WTC11 (cell line): ENCODE results near the gene OR6J1. TPM values are rescaled to one million over a fixed set of nuclear protein-coding genes. Genes with fewer than 3 reads are reported as not detected.

Source experiments
- ATAC-seq: fragments of 200-7000 bp; cut with Tn5 transposase; 2 replicates; pipeline ENCODE4 v1.10.0; 2021; ENCODE audit warnings: mild to moderate bottlenecking, moderate library complexity
- CTCF ChIA-PET: fragments of 300-600 bp; sonication (Branson Sonifier 250); formaldehyde crosslinking; loops from one replicate; lab custom pipeline; 2021; ENCODE audit warnings: antibody characterized with exemption; lab: Charles Lee
- POLR2A ChIA-PET: fragments of 350-600 bp; sonication (Branson Sonifier 250); formaldehyde crosslinking; loops from one replicate; lab custom pipeline; 2021; ENCODE audit warnings: antibody characterized with exemption; lab: Charles Lee
- DNase-seq: peaks from one replicate; pipeline ENCODE4 v3.0.0; 2021; ENCODE audit warnings: low spot score
- H3K27ac Mint-ChIP-seq: 2 replicates; pipeline ENCODE4 v1.8.0; 2021; ENCODE audit warnings: mixed read lengths
- H3K27me3 Mint-ChIP-seq: 2 replicates; pipeline ENCODE4 v1.8.0; 2021; ENCODE audit warnings: low read depth, mild to moderate bottlenecking, moderate library complexity, mixed read lengths
- H3K36me3 Mint-ChIP-seq: 2 replicates; pipeline ENCODE4 v1.8.0; 2021; ENCODE audit warnings: mixed read lengths
- H3K4me1 Mint-ChIP-seq: 2 replicates; pipeline ENCODE4 v1.8.0; 2022; ENCODE audit warnings: mixed read lengths
- H3K4me3 Mint-ChIP-seq: 2 replicates; pipeline ENCODE4 v1.8.0; 2021; ENCODE audit warnings: mild to moderate bottlenecking, moderate library complexity, mixed read lengths
- H3K9me3 Mint-ChIP-seq: 2 replicates; pipeline ENCODE4 v1.8.0; 2021; ENCODE audit warnings: mixed read lengths
- ATF2 ChIP-seq: sonication (generic); formaldehyde crosslinking; IDR thresholded peaks from 2 replicates; pipeline ENCODE4 v1.8.1; 2022; ENCODE audit warnings: low read depth, missing genetic modification reagents, borderline replicate concordance
- ELF4 ChIP-seq: sonication (generic); formaldehyde crosslinking; IDR thresholded peaks from 2 replicates; pipeline ENCODE4 v1.8.1; 2022; ENCODE audit warnings: low read depth, mild to moderate bottlenecking, moderate library complexity, missing genetic modification reagents
- GABPB1 ChIP-seq: sonication (generic); formaldehyde crosslinking; IDR thresholded peaks from 2 replicates; pipeline ENCODE4 v1.8.1; 2023; ENCODE audit warnings: mild to moderate bottlenecking, missing genetic modification reagents
- GRHL2 ChIP-seq: fragments of 250-450 bp; sonication (Bioruptor Pico); IDR thresholded peaks from 2 replicates; pipeline ENCODE4 v1.8.0; 2022; ENCODE audit warnings: mild to moderate bottlenecking, moderate library complexity; ENCODE audit not compliant: insufficient replicate concordance, severe bottlenecking
- NR3C1 ChIP-seq: sonication (generic); formaldehyde crosslinking; conservative IDR thresholded peaks from 2 replicates; pipeline ENCODE4 v1.8.1; 2023; ENCODE audit warnings: low read depth, mild to moderate bottlenecking, missing genetic modification reagents
- OVOL2 ChIP-seq: fragments of 250-450 bp; sonication (Bioruptor Pico); IDR thresholded peaks from 2 replicates; pipeline ENCODE4 v1.9.0; 2021; ENCODE audit warnings: mild to moderate bottlenecking, borderline replicate concordance
- SMAD3 ChIP-seq: sonication (generic); formaldehyde crosslinking; IDR thresholded peaks from 2 replicates; pipeline ENCODE4 v1.8.0; 2022; ENCODE audit warnings: missing genetic modification reagents, mild to moderate bottlenecking, borderline replicate concordance
- TEAD1 ChIP-seq: sonication (generic); formaldehyde crosslinking; IDR thresholded peaks from 2 replicates; pipeline ENCODE4 v1.8.0; 2022; ENCODE audit warnings: mild to moderate bottlenecking, missing genetic modification reagents
- USF2 ChIP-seq: sonication (generic); formaldehyde crosslinking; IDR thresholded peaks from 2 replicates; pipeline ENCODE4 v1.8.1; 2023; ENCODE audit warnings: mild to moderate bottlenecking, missing genetic modification reagents, moderate library complexity
- ZNF121 ChIP-seq: sonication (generic); formaldehyde crosslinking; IDR thresholded peaks from 2 replicates; pipeline ENCODE4 v1.8.0; 2023; ENCODE audit warnings: missing genetic modification reagents
- ZNF423 ChIP-seq: fragments of 250-450 bp; sonication (Bioruptor Pico); IDR thresholded peaks from 2 replicates; pipeline ENCODE4 v2.1.2; 2022; ENCODE audit warnings: mild to moderate bottlenecking, moderate library complexity
- total RNA-seq: library from RNA; stranded (reverse); gene quantifications from 3 replicates; pipeline ENCODE4 v1.2.3, GENCODE V29; 2021
- TF ChIP-seq, protein P1 (sequence below): fragments of 250-450 bp; sonication (Bioruptor Pico); IDR thresholded peaks from 2 replicates; pipeline ENCODE4 v1.8.0; 2021; ENCODE audit warnings: mild to moderate bottlenecking
- TF ChIP-seq, protein P2 (sequence below): sonication (generic); formaldehyde crosslinking; conservative IDR thresholded peaks from 2 replicates; pipeline ENCODE4 v1.8.1; 2023; ENCODE audit warnings: mild to moderate bottlenecking, low read depth, missing genetic modification reagents, moderate library complexity
- TF ChIP-seq, protein P3 (sequence below): sonication (generic); formaldehyde crosslinking; IDR thresholded peaks from 2 replicates; pipeline ENCODE4 v1.8.0; 2023; ENCODE audit warnings: missing genetic modification reagents
- TF ChIP-seq, protein P4 (sequence below): fragments of 250-450 bp; sonication (Bioruptor Pico); IDR thresholded peaks from 2 replicates; pipeline ENCODE4 v1.9.0; 2021; ENCODE audit warnings: moderate library complexity, mild to moderate bottlenecking, inconsistent platforms, borderline replicate concordance
- TF ChIP-seq, protein P5 (sequence below): fragments of 250-450 bp; sonication (Bioruptor Pico); IDR thresholded peaks from 2 replicates; pipeline ENCODE4 v1.9.0; 2021; ENCODE audit warnings: mild to moderate bottlenecking, borderline replicate concordance
- TF ChIP-seq, protein P6 (sequence below): sonication (generic); formaldehyde crosslinking; IDR thresholded peaks from 2 replicates; pipeline ENCODE4 v1.8.1; 2023; ENCODE audit warnings: mild to moderate bottlenecking, missing genetic modification reagents
- TF ChIP-seq, protein P7 (sequence below): fragments of 250-450 bp; sonication (Bioruptor Pico); conservative IDR thresholded peaks from 2 replicates; pipeline ENCODE4 v1.9.0; 2021; ENCODE audit warnings: mild to moderate bottlenecking

OR6J1 gene
- total RNA-seq, 1 experiment from 2014 or later = not detected

DNA sequence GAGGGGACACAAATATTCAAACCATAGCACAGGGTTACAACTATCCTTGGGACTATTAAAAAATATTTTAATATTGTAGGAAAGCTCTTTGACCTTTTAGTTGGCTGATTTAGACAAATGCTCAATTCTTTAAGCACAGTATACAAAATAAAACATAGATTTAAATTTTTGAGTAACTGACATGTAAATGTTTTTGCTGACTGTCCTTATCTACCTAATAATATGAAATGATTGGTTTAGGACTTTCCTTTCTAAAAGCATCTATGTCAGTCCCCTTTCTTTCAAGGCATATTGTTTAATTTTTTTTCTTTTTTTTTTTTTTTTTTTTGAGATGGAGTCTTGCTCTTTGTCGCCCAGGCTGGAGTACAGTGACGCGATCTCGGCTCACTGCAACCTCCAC lies 16.5 kb upstream of the OR6J1 start:
- ATAC-seq (no peak), DNase-seq (no peak)
- H3K4me3 Mint-ChIP-seq = no peak overlapping the region
- no peaks in the 10 kb centered on the region for H3K9me3 Mint-ChIP-seq
- no peak overlapping the region for H3K27ac Mint-ChIP-seq
- H3K36me3 Mint-ChIP-seq = no peaks in the 10 kb centered on the region
- ChIA-PET CTCF (interaction anchor here (5.1 kb wide), 1 partner anchor 90 kb away, joined by 42 read pairs; no protein-coding TSS in a partner anchor), POLR2A (no interaction called here)
- H3K4me1 Mint-ChIP-seq = peaks cover 2% of the 10 kb centered on the region; the same call in 1 of the 2 replicates
- TF ChIP-seq ATF2 (no peak), ZNF121 (no peak), GRHL2 (no peak), TEAD1 (no peak), ELF4 (no peak), GABPB1 (no peak), ZNF423 (CRISPR knock-in tag) (no peak), OVOL2 (CRISPR knock-in tag) (no peak), NR3C1 (CRISPR knock-in tag) (no peak)
- TF ChIP-seq, protein P1, sequence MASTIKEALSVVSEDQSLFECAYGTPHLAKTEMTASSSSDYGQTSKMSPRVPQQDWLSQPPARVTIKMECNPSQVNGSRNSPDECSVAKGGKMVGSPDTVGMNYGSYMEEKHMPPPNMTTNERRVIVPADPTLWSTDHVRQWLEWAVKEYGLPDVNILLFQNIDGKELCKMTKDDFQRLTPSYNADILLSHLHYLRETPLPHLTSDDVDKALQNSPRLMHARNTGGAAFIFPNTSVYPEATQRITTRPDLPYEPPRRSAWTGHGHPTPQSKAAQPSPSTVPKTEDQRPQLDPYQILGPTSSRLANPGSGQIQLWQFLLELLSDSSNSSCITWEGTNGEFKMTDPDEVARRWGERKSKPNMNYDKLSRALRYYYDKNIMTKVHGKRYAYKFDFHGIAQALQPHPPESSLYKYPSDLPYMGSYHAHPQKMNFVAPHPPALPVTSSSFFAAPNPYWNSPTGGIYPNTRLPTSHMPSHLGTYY (CRISPR knock-in tag) = no peak
- TF ChIP-seq, protein P2, sequence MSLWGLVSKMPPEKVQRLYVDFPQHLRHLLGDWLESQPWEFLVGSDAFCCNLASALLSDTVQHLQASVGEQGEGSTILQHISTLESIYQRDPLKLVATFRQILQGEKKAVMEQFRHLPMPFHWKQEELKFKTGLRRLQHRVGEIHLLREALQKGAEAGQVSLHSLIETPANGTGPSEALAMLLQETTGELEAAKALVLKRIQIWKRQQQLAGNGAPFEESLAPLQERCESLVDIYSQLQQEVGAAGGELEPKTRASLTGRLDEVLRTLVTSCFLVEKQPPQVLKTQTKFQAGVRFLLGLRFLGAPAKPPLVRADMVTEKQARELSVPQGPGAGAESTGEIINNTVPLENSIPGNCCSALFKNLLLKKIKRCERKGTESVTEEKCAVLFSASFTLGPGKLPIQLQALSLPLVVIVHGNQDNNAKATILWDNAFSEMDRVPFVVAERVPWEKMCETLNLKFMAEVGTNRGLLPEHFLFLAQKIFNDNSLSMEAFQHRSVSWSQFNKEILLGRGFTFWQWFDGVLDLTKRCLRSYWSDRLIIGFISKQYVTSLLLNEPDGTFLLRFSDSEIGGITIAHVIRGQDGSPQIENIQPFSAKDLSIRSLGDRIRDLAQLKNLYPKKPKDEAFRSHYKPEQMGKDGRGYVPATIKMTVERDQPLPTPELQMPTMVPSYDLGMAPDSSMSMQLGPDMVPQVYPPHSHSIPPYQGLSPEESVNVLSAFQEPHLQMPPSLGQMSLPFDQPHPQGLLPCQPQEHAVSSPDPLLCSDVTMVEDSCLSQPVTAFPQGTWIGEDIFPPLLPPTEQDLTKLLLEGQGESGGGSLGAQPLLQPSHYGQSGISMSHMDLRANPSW = no peak
- TF ChIP-seq, protein P3, sequence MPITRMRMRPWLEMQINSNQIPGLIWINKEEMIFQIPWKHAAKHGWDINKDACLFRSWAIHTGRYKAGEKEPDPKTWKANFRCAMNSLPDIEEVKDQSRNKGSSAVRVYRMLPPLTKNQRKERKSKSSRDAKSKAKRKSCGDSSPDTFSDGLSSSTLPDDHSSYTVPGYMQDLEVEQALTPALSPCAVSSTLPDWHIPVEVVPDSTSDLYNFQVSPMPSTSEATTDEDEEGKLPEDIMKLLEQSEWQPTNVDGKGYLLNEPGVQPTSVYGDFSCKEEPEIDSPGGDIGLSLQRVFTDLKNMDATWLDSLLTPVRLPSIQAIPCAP (CRISPR knock-in tag) = no peak
- H3K27me3 Mint-ChIP-seq = no peaks in the 10 kb centered on the region; the same call in 1 of the 2 replicates

- CTCF ChIA-PET = interaction anchor here (0.6 to 5.1 kb wide), 9 partner anchors 54 to 195 kb away, joined by 3 to 42 read pairs (median 6); partner anchors contain the start of genes ABHD4 and OXA1L
- TF ChIP-seq, protein P4, sequence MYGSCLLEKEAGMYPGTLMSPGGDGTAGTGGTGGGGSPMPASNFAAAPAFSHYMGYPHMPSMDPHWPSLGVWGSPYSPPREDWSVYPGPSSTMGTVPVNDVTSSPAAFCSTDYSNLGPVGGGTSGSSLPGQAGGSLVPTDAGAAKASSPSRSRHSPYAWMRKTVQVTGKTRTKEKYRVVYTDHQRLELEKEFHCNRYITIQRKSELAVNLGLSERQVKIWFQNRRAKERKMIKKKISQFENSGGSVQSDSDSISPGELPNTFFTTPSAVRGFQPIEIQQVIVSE (CRISPR knock-in tag) = no peak
- TF ChIP-seq, protein P5, sequence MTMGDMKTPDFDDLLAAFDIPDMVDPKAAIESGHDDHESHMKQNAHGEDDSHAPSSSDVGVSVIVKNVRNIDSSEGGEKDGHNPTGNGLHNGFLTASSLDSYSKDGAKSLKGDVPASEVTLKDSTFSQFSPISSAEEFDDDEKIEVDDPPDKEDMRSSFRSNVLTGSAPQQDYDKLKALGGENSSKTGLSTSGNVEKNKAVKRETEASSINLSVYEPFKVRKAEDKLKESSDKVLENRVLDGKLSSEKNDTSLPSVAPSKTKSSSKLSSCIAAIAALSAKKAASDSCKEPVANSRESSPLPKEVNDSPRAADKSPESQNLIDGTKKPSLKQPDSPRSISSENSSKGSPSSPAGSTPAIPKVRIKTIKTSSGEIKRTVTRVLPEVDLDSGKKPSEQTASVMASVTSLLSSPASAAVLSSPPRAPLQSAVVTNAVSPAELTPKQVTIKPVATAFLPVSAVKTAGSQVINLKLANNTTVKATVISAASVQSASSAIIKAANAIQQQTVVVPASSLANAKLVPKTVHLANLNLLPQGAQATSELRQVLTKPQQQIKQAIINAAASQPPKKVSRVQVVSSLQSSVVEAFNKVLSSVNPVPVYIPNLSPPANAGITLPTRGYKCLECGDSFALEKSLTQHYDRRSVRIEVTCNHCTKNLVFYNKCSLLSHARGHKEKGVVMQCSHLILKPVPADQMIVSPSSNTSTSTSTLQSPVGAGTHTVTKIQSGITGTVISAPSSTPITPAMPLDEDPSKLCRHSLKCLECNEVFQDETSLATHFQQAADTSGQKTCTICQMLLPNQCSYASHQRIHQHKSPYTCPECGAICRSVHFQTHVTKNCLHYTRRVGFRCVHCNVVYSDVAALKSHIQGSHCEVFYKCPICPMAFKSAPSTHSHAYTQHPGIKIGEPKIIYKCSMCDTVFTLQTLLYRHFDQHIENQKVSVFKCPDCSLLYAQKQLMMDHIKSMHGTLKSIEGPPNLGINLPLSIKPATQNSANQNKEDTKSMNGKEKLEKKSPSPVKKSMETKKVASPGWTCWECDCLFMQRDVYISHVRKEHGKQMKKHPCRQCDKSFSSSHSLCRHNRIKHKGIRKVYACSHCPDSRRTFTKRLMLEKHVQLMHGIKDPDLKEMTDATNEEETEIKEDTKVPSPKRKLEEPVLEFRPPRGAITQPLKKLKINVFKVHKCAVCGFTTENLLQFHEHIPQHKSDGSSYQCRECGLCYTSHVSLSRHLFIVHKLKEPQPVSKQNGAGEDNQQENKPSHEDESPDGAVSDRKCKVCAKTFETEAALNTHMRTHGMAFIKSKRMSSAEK = no peak
- TF ChIP-seq SMAD3 (CRISPR knock-in tag) (no peak), USF2 (CRISPR knock-in tag) (no peak), ZNF423 (CRISPR knock-in tag) (no peak)
- TF ChIP-seq, protein P6, sequence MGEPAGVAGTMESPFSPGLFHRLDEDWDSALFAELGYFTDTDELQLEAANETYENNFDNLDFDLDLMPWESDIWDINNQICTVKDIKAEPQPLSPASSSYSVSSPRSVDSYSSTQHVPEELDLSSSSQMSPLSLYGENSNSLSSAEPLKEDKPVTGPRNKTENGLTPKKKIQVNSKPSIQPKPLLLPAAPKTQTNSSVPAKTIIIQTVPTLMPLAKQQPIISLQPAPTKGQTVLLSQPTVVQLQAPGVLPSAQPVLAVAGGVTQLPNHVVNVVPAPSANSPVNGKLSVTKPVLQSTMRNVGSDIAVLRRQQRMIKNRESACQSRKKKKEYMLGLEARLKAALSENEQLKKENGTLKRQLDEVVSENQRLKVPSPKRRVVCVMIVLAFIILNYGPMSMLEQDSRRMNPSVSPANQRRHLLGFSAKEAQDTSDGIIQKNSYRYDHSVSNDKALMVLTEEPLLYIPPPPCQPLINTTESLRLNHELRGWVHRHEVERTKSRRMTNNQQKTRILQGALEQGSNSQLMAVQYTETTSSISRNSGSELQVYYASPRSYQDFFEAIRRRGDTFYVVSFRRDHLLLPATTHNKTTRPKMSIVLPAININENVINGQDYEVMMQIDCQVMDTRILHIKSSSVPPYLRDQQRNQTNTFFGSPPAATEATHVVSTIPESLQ (CRISPR knock-in tag) = no peak
- TF ChIP-seq, protein P7, sequence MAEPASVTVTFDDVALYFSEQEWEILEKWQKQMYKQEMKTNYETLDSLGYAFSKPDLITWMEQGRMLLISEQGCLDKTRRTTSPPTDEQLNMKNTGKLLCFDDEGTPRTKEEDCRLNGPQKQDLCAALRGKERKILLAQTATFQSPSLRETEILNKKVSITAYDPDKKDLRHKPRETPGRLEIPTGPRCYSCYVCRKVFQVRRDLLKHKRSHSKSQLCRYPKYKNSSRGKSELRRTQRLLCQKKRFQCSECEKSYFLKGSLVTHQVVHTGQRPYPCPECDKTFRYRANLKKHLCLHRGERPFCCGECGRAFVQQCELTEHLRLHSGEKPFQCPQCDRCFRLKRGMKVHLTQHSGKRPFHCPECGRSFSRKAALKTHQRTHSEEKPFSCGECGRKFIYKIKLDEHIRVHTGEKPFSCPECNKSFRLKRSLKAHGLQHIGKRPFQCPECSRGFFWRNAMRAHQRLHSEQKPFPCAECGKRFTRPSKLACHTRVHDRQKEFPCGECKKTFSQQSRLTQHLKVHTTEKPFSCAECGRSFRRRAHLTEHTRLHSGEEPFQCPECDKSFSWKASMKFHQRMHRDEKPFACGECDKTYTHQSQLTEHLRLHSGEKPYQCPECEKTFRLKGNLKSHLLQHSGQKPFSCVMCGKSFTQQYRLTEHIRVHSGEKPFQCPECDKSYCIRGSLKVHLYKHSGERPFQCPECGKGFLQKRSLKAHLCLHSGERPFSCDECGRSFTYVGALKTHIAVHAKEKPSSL = no peak
These were observed 14.8 kb upstream of the OR6J1 start for GRCh38 chr14:22658946-22659345.

More at GRCh38 chr14:22658946-22659345, 14.8 kb upstream of the OR6J1 start:
- no peak overlapping the region for H3K4me3 Mint-ChIP-seq
- H3K36me3 Mint-ChIP-seq = no peaks in the 10 kb centered on the region
- DNase-seq = no peak
- no peaks in the 10 kb centered on the region; the same call in 1 of the 2 replicates for H3K27me3 Mint-ChIP-seq
- no peak for ATAC-seq
- POLR2A ChIA-PET = interaction anchor here (1.2 kb wide), 1 partner anchor 44 kb away, joined by 4 read pairs; no protein-coding TSS in a partner anchor
- no peaks in the 10 kb centered on the region for H3K9me3 Mint-ChIP-seq
- H3K4me1 Mint-ChIP-seq = no peaks in the 10 kb centered on the region; the same call in 1 of the 2 replicates
- H3K27ac Mint-ChIP-seq = no peak overlapping the region
